Activated naive CD8-positive, alpha-beta T cell treated with anti-CD3 and anti-CD28 coated beads, Interleukin-2, amount 50 U/mL, for 16 hours (primary cell): ENCODE measurements around the gene RBKS.

Experiments
- DNase-seq: peaks from one replicate; pipeline ENCODE4 v3.0.0-alpha.2; 2020; ENCODE audit warnings: low read depth, low spot score

RBKS gene

GRCh38 chr2:27890146-27890923 is at the start of gene RBKS, which contains the start of gene BABAM2:
Gene RBKS (minus strand): TSS chr2:27890387. CDS start chr2:27890345, 42 bp downstream.
Gene BABAM2 (plus strand): TSS chr2:27890729. CDS start chr2:27894557, 3,828 bp downstream.
- peak; percentile 78 for DNase-seq

DNA sequence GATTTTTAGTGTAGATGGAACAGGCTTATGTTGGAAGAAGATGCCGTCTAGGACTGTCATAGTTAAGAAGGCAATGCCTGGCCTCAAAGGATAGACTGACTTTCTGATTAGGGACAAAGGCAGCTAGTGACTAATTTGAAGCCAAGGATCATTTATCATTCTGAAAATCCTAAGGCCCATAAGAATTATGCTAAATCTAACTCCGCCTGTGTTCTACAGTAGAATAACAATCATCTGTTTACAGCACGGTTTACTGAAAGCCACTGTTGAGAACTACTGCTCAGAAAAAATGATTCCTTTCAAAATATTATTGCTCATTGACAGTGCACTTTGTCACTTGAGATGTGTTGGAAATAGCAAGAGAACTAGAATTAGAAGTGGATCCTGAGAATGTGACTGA is 44.8 kb upstream of the RBKS start:
- DNase-seq, result no peak

DNA sequence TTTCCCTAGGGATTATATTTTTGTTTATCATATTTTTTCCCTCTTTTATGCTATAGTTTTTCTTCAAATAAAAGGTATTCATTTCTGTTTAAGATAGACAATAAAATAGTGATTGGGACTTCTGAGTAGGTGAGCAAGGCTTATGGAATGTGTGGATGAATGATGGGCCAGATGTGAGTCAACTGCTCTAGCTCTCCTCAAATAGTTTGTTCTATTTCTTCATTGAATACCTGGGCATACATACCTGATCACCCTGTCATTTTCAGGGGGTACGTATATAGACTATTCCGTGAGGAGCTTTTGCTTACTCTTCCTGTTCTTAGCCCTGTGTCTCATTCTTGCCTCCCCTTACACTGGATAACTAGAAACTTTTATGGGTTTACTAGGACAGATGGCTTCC is 42.2 kb upstream of the RBKS start:
- DNase-seq, result no peak

GRCh38 chr2:27931361-27931950 is 41.3 kb upstream of the RBKS start:
- no peak for DNase-seq

DNA sequence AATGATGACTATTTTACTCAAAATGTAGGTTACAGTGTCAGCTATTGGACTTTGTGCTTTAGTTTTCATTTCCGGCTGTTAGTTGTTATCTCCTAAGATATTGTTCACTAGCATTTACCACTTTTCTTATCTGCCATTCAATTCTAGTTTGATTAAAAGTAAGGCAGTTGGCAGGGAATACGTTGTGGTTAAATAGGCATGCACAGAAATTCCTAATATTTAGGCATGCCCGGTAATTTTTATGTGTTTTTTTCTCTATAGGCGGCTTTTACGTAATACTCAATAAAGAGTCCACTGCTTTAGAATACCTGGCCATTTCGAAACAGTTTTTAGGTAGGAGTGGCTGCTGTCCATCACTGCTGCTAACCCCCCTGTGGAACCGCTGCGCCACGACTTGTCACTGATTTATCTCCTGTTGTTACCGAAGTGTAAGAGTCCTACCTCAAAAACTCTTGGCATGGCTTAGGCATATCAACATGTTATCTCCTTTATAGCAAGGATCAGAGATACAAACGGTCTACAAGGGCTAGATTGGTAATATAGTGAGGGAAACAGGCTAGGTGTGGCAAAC is 39.8 kb upstream of the RBKS start:
- no peak for DNase-seq

GRCh38 chr2:27925766-27926472 is 35.7 kb upstream of the RBKS start:
- DNase-seq, result no peak

GRCh38 chr2:27922842-27923241 is 32.7 kb upstream of the RBKS start:
- DNase-seq, result no peak

DNA sequence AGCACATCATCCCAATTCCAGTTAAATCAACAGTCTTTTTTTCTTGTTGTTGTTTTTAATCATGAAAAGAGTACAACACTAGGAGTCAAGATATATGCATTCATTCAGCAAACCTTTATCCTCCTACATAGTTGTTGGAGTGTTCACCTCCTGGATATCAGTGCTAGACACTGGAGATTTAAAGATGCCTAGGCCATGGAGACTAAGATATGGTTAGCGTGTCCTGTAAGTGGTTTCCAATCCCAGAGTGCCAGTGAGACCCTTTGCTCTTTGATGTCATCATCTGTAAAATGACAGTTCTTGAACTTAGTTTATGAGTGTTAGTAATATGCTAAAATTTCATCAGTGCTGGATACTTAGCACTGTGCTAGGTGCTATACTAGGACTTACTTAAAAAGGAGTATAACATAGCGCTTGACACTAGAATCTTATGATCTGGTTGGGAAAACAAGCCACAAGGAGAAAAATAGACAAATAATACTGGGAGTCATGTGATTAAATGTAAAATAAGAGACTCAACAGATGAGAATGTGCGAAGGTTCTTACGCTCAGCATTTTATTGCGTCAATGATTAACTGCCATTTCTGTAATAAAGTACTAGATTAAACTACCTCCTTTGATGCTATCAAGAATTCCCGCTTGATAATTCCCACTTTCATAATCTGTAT is 31.8 kb upstream of the RBKS start:
- no peak for DNase-seq

- no peak for DNase-seq
These were observed 31.2 kb upstream of the RBKS start for GRCh38 chr2:27921424-27921823.

DNA sequence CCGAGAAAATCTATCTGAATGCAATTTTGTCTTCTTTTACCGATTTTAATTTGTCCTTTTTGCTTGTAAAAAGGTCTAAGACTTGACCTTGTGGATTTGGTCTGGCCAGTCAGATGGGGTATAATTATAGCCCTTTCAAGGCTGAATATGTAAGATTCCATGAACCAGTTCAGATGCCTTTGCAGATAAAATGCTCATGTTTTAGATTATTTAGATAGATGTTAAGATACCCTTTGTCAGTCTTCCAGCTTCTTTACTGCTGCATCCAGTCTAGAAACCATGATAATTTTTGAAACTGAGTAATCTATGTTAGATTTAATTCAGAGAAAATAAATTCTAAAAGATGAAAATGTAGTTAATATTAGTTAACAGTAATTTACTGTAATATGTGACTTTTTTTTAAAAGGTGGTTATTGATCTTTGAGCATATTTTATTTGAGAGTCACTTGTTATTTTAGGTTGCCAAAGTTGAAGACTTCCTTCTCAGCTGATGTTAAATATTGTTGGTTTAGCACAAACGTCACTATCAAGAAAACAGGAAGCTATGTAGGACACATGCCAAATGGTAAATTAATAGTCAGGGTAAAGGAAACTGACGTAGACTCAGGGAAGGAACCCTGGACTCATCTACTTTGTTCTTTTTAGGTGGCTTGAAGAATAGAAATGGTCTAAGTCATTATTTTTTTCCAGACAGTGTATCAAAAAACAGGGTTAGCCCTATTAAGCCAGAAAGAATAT is 30.1 kb upstream of the RBKS start:
- no peak for DNase-seq

DNA sequence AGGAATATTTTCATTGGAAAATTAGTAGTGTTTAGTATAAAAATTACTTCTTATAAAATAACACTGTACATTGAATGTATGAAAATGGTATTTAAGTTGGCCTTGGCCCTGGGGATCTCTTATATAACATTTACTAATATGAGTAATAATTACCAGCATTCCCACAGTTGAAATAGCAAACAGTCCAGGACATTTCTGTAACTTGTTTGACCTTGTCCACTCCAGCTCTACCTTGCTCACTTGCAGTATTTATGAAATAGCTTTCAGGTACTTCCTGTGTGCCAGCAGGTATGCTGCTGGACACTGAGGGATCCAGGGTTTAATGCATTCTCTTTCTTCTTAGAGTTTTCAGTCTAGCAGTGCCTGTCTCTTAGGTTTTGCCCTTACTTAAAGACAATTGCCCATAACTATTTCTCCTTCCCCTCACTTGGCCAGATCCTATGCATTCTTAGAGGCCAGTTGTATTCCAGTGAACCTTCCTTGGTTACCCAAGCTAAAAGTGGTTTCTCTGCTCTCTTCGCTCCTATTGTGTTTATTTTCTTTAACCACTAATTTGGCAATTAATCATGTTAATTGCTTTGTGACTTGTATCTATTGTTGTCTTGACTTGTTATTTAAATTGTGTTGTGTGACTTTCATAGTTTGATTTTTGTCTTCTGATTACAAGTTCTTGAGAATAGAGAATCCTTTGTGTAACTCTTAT is 26.3 kb upstream of the RBKS start:
- DNase-seq, result no peak

GRCh38 chr2:27915874-27916273 is 25.7 kb upstream of the RBKS start:
- no peak for DNase-seq

DNA sequence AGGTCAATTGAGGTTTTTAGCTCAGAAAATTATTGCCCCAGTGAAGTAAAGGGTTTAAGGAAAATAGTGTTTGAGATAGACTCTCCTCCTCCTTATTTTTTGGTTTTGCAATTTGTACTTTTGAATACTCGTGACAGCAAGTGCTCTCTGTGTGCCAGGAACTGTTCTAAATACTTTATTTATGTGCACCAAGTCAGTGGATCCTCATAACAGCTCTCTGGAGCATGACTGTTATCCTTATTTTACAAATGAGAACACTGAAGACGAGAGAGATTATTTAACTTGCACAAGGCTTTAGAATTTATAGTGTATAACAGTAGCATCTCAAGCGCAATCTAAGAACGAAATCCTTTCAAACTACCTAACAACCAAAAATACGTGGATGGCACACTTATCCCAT is 25.0 kb upstream of the RBKS start:
- no peak for DNase-seq

GRCh38 chr2:27914805-27915175 is 24.6 kb upstream of the RBKS start:
- DNase-seq, result no peak

DNA sequence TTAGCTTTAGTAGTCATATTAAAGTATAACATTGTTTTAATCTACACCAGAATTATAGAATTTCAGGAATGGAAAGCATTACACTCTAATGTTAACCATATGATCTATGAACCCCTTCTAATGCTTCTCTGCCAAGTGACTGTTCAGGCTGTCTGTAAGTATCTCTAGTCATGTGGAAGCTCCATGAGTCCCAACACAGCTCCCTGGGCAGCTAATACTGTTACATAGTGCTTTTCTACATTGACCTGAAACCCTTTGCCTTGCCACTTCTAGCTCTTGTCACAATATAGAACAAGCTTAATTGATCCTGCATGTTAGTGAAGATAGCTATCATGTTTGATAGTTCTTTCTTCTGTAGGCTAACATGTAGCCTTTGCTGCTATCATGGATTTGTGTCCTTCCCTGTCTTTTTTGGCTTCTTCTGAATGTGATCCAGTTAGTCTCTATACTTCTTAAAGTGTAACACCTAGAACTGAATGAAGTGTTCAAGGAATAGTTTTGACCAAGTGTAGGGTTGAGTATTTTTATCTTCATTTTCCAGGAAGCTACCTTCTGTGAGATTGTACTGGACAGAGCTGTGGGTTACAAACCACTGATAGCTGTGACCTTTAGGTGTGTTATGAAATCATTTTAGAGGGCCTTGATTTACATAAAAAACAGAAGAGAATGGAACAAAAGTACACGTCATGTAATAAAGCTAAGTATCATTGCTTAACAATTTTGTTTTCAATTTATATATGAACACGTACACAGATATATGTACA is 24.0 kb upstream of the RBKS start:
- no peak for DNase-seq

- DNase-seq, result no peak
These were observed 22.3 kb upstream of the RBKS start for GRCh38 chr2:27912512-27912911.

DNA sequence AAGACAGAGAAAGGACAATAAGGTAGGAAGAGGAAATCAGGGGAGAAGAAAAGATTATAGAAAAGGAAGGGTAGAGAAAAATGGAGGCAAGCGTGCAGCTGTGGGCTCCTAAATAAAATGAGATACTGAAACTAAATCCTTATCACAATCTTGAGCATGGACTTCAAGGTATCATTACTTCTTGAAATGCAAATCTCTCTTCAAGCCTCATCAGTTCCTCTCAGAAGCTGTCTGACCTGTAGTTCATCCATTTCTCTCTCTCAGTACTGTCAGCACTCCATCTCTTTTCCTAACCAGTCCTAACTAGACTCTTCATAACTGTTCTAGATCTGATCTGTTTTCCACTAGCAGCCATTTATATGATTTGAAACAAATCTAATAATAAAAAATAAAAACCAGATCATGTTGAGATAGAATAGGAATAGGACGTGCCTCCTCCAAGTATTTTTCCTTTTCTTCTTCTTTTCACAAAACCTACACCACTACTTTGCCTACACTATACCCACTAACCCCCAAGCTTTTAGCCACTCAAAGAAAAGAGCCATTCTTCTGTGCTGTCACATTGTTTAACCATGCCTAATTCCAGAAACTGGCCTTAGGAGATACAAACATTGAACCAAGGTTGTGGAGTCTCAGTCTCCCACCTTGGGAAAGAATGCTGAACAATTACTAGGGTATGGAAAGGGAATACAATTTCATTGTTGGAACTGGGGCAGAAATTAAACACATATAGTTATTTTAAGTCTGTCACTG is 21.4 kb upstream of the RBKS start:
- no peak for DNase-seq

DNA sequence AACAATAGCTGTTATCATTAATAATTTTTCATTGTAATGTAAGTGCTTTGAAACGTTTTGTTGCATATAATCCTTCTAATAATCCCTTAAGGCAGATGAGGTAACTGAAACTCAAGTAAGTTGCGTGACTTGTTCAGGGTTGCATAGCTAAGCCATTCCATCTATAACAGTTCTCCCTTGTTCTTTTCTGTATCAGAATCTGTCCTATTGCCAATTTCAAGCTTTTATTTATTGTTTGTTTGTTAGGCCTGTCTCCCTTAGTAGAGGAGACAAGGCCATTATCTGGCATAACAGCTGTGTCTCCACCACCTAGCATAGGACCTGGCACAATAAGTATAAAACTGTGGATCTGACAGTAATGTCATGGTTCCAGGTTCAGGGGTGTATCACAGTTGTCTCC is 19.7 kb upstream of the RBKS start:
- no peak for DNase-seq

- DNase-seq, result no peak
These were observed 17.4 kb upstream of the RBKS start for GRCh38 chr2:27907547-27907946.
